Right hindlimb (tissue), 1 donor: ENCODE measurements around the gene PSMG3.

Experiments
- DNase-seq: peaks from one replicate; pipeline ENCODE4 v3.0.0-alpha.2; 2018

Gene PSMG3

GRCh38 chr7:1578513-1578912, 8.7 kb upstream of the PSMG3 start:
- DNase-seq, result no peak

GRCh38 chr7:1576521-1577253, 6.9 kb upstream of the PSMG3 start:
- no peak for DNase-seq

GRCh38 chr7:1575809-1576208, 6.0 kb upstream of the PSMG3 start:
- no peak for DNase-seq

GRCh38 chr7:1572111-1572822, 2.4 kb upstream of the PSMG3 start:
- no peak for DNase-seq

- DNase-seq, result no peak
These were observed 396 bp downstream of the PSMG3 start for GRCh38 chr7:1569440-1569832.

GRCh38 chr7:1569016-1569415, 816 bp downstream of the PSMG3 start:
- no peak for DNase-seq

GRCh38 chr7:1567896-1568510, 1.8 kb downstream of the PSMG3 start:
- DNase-seq, result peak; percentile 79

GRCh38 chr7:1567049-1567771, 2.6 kb downstream of the PSMG3 start:
- DNase-seq, result peak; percentile 60

- no peak for DNase-seq
These were observed 3.2 kb downstream of the PSMG3 start for GRCh38 chr7:1566687-1567048.

- peak; percentile 21 for DNase-seq
These were observed 5.2 kb downstream of the PSMG3 start for GRCh38 chr7:1564603-1565022.

GRCh38 chr7:1563981-1564602, 5.7 kb downstream of the PSMG3 start:
- DNase-seq, result no peak

- peak; percentile 70 for DNase-seq
These were observed 7.2 kb downstream of the PSMG3 start for GRCh38 chr7:1562597-1563051.

- DNase-seq, result peak; percentile 30
These were observed 7.7 kb downstream of the PSMG3 start for GRCh38 chr7:1562116-1562515.

GRCh38 chr7:1561036-1561940, 8.5 kb downstream of the PSMG3 start:
- peak; percentile 14 for DNase-seq

GRCh38 chr7:1560620-1561031, 9.2 kb downstream of the PSMG3 start:
- peak; percentile 17 for DNase-seq

GRCh38 chr7:1559626-1560590, 9.9 kb downstream of the PSMG3 start:
- peak; percentile 19 for DNase-seq

- peak; percentile 24 for DNase-seq
These were observed 10.8 kb downstream of the PSMG3 start for GRCh38 chr7:1558841-1559625.

GRCh38 chr7:1558181-1558811, 11.5 kb downstream of the PSMG3 start:
- DNase-seq, result peak; percentile 49

GRCh38 chr7:1557771-1558170, 12.1 kb downstream of the PSMG3 start:
- peak; percentile 12 for DNase-seq
